Fibroblast of pulmonary artery (primary cell): Measurements from ENCODE around the gene TRPM8.

Experiments
- DNase-seq: peaks from one replicate; pipeline ENCODE4 v3.0.0-alpha.2; 2010; ENCODE audit warnings: low read depth
- H3K4me3 ChIP-seq: replicated peaks from 2 replicates; pipeline ENCODE4 v1.5.1; 2011; ENCODE audit warnings: low read depth, mild to moderate bottlenecking, control low read depth, low read length, moderate library complexity
- TF ChIP-seq, protein P1 (sequence below): IDR thresholded peaks from 2 replicates; pipeline ENCODE4 v1.5.1; 2011; ENCODE audit warnings: mild to moderate bottlenecking, control low read depth, low read length, inconsistent platforms; ENCODE audit errors: missing control alignments

The TRPM8 gene

DNA sequence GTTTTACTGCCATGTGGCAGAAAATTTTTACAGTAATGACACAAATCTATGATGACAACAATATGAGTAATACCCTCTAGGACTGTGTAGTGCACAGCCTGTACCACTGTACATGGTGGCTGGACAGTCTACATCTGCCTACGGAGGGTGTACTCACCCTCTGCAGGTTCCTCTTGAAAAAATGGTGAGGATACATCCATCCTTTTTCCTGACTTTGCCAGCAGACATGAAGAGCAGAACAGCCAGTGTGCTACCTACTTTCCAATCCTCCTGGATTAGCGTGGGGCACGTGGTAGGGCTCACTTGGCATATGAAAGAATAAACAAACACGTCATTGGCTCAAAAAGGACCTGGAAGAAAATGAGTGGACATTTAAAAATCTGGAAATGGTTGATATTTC is 62.6 kb downstream of the TRPM8 start:
- no peak for DNase-seq
- H3K4me3 ChIP-seq, result no peak overlapping the region
- TF ChIP-seq, protein P1, sequence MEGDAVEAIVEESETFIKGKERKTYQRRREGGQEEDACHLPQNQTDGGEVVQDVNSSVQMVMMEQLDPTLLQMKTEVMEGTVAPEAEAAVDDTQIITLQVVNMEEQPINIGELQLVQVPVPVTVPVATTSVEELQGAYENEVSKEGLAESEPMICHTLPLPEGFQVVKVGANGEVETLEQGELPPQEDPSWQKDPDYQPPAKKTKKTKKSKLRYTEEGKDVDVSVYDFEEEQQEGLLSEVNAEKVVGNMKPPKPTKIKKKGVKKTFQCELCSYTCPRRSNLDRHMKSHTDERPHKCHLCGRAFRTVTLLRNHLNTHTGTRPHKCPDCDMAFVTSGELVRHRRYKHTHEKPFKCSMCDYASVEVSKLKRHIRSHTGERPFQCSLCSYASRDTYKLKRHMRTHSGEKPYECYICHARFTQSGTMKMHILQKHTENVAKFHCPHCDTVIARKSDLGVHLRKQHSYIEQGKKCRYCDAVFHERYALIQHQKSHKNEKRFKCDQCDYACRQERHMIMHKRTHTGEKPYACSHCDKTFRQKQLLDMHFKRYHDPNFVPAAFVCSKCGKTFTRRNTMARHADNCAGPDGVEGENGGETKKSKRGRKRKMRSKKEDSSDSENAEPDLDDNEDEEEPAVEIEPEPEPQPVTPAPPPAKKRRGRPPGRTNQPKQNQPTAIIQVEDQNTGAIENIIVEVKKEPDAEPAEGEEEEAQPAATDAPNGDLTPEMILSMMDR, result no peak

DNA sequence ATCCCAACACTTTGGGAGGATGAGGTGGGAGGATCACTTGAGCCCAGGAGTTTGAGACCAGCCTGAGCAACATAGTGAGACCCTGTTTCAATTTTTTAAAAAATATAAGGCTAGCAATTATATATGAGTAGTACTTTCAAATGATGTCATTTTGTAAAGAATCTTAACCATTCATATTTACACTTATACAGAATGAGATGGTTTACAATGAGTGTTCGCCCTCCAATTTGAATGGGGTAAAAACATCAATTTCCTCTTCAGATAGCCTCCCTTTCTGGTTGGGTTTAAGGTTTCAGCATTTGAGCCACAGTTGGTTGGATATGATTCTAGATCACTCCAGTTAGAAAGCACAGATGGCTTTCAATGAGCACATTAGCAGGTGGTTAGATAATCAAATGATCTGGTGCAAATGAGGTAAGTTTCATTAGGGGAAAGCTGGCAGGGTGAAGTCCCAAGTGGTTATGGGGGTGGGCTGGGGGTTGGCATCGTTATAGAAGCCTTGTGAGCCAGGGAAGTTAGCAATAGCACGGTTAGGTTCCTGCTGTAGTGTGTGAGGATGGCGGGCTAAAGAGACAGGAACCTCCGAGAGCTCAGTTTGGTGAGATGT is 63.9 kb downstream of the TRPM8 start:
- no peak overlapping the region for H3K4me3 ChIP-seq
- TF ChIP-seq, protein P1, result no peak
- DNase-seq, result no peak

DNA sequence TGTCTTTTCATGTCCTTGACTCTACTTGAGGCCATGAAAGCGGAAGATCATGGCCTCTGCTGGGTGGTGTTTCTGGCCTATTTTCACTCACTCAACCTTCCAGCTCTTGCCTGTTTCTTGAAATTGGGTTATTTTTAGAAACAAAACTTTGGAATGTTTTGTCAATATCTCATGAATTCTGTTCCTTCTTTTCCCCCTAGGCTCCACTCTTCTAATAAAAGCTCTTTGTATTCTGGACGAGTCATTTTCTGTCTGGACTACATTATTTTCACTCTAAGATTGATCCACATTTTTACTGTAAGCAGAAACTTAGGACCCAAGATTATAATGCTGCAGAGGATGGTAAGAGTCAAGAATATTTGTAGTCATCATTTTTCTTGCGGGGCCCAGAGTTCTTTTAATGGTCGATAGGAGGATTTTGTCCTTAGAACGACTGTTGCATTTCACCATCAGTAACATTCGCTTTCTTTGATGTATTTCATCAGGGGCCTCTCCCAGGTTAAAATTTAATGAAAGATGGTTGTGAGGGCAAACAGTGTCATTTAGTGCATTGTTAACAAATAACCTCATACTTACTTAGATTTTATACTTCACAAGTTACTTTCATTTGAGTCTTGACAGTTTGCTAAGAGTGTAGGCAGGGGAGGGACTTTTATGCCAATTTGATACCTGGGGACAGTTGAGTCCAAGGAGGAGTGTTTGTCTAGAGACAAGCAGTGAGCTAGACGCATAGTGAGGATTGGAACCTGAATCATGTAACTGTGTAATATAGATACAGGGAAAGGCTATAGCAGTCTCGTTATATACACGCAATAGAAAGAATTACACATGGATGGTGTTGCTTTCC is 64.6 kb downstream of the TRPM8 start:
- TF ChIP-seq, protein P1, result no peak
- no peak overlapping the region for H3K4me3 ChIP-seq
- no peak for DNase-seq

DNA sequence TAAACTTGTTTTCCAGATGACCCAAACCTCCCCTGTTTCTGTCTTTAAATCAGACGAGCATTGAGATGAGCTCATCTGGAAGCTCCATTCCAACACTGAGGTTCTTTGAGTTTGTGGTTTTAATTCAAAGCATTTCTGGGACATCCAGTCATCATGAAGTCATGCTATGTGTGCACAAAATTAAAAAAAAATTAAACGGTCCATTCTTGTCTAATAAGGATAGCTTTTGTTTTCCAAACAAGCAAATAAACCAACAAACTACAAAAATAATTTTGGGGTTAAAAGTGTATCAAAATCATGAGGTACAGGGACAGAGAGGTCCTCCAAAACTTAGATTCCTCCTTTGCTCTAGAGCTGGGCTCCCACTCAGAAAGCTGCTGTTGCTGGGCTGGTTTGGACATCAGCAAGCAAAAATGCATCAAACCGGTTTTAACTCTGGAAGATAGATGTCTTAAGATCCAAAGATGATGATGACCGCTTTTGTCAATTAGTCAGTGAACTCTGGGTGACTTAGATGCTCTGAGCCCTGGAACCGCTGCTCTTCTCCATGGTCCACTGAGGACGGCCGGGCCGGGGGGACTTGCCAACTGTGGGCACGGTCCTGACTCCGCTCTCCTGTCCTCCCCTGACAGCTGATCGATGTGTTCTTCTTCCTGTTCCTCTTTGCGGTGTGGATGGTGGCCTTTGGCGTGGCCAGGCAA is 65.4 kb downstream of the TRPM8 start:
- DNase-seq, result peak; percentile 80

DNA sequence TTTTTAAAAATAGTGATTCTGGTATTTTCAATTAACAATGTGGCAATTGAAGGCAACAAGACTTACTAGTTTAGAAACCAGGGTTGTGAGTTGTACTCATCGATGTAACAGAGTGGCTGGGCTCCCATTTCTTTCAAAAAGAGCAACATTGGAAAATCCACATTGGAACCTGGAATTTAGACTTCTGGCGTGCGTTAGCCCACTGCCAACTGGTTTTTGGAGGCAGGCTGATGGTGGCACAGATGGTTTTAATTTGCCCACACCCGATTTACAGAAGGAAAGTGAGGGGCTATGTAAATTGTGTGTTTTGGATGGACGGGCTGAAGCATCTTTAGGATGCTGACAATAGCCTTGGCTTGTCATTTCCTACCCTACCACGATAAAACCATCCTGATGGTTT is 66.3 kb downstream of the TRPM8 start:
- no peak for DNase-seq
- TF ChIP-seq, protein P1, result no peak
- no peak overlapping the region for H3K4me3 ChIP-seq

More for the DNA sequence above, 65.4 kb downstream of the TRPM8 start:
- TF ChIP-seq, protein P1, result no peak
- no peak overlapping the region for H3K4me3 ChIP-seq

DNA sequence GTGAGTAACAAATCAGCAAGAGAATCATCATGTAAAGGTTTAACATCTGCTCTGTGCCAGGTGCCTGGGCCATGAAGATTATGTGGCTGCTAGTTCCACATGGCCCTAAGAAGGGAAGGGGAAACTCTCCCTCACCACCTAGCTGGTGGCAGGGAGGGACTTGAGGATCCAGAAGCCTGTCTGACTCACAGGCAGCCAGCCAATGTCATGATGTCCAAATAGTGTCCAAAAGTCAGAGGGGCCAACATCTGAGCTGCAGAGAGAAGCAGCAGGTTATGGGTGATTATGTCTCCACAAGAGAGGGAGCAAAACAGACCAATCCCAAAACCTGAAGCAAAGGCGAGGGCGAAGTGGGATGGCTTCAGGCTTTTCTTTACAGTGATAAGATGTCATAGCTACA is 71.4 kb downstream of the TRPM8 start:
- DNase-seq, result no peak
- H3K4me3 ChIP-seq, result no peak overlapping the region
- TF ChIP-seq, protein P1, result no peak
